Measurements from ENCODE around the gene VANGL1. TPM values are rescaled to one million over a fixed set of nuclear protein-coding genes. Genes with fewer than 3 reads are reported as not detected.
A peak's percentile ranks its signal among the peaks of the same experiment; 100 is the strongest.

Gene VANGL1
- total and polyA plus RNA-seq, 2 of the 13 experiments (the other 11 are each of a cell fraction or from before 2014, with no cell fraction given) = 5.3 to 9.4 TPM

DNA sequence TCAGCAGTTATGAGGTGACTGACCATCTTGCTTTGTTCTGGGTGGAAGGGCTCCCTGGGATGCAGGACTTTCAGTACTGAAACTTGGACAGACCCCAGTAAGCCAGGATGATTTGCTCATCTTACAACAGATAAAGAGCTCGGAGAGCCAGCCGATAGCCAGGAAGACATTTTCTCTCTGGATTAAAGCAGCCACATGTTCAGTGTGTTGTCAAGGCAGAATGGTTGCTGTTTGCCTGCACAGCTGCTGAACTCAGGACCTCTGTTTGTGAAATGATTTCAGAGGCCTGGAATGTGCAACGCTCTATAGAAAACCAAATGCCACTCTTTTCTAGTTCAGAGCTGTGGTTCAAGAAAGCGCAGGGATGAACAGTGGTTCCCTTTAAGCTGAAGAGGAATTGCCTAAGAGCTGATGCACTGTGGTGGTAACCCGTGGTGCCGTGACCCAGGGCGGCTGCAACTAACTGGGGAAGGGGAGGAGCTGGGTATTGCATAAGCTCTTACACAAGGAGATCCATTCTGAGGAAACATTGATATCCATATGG, 86.0 kb downstream of the VANGL1 start (continued):
- TF ChIP-seq PTBP1 (IDR thresholded peaks at IDR 0.05; ENCODE audit: low read depth, low read length, poor library complexity, severe bottlenecking) (no peak), ZFP82 (CRISPR knock-in tag; IDR thresholded peaks at IDR 0.05; ENCODE audit: borderline replicate concordance) (no peak), ZNF136 (CRISPR knock-in tag; IDR thresholded peaks at IDR 0.05; ENCODE audit: low read depth) (no peak), HMG20A (CRISPR knock-in tag; IDR thresholded peaks at IDR 0.05; ENCODE audit: borderline replicate concordance) (peak; percentile 69), CBFB (CRISPR knock-in tag; IDR thresholded peaks at IDR 0.05) (no peak), SMC3 (IDR thresholded peaks at IDR 0.05; ENCODE audit: low read length) (peak; percentile 10; the same call in 1 of the 2 replicates), RNF2 (conservative IDR thresholded peaks at IDR 0.05; ENCODE audit: low read depth) (no peak), RARA (CRISPR knock-in tag; IDR thresholded peaks at IDR 0.05) (peak; percentile 66)
- TF ChIP-seq, protein P1, sequence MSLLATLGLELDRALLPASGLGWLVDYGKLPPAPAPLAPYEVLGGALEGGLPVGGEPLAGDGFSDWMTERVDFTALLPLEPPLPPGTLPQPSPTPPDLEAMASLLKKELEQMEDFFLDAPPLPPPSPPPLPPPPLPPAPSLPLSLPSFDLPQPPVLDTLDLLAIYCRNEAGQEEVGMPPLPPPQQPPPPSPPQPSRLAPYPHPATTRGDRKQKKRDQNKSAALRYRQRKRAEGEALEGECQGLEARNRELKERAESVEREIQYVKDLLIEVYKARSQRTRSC (CRISPR knock-in tag; IDR thresholded peaks at IDR 0.05; ENCODE audit: low read depth) = no peak
- TF ChIP-seq, protein P2, sequence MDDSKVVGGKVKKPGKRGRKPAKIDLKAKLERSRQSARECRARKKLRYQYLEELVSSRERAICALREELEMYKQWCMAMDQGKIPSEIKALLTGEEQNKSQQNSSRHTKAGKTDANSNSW (CRISPR knock-in tag; IDR thresholded peaks at IDR 0.05; ENCODE audit: borderline replicate concordance) = no peak
- TF ChIP-seq, protein P3, sequence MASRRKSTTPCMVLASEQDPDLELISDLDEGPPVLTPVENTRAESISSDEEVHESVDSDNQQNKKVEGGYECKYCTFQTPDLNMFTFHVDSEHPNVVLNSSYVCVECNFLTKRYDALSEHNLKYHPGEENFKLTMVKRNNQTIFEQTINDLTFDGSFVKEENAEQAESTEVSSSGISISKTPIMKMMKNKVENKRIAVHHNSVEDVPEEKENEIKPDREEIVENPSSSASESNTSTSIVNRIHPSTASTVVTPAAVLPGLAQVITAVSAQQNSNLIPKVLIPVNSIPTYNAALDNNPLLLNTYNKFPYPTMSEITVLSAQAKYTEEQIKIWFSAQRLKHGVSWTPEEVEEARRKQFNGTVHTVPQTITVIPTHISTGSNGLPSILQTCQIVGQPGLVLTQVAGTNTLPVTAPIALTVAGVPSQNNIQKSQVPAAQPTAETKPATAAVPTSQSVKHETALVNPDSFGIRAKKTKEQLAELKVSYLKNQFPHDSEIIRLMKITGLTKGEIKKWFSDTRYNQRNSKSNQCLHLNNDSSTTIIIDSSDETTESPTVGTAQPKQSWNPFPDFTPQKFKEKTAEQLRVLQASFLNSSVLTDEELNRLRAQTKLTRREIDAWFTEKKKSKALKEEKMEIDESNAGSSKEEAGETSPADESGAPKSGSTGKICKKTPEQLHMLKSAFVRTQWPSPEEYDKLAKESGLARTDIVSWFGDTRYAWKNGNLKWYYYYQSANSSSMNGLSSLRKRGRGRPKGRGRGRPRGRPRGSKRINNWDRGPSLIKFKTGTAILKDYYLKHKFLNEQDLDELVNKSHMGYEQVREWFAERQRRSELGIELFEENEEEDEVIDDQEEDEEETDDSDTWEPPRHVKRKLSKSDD (CRISPR knock-in tag; IDR thresholded peaks at IDR 0.05; ENCODE audit: low read depth) = no peak
- TF ChIP-seq, protein P4, sequence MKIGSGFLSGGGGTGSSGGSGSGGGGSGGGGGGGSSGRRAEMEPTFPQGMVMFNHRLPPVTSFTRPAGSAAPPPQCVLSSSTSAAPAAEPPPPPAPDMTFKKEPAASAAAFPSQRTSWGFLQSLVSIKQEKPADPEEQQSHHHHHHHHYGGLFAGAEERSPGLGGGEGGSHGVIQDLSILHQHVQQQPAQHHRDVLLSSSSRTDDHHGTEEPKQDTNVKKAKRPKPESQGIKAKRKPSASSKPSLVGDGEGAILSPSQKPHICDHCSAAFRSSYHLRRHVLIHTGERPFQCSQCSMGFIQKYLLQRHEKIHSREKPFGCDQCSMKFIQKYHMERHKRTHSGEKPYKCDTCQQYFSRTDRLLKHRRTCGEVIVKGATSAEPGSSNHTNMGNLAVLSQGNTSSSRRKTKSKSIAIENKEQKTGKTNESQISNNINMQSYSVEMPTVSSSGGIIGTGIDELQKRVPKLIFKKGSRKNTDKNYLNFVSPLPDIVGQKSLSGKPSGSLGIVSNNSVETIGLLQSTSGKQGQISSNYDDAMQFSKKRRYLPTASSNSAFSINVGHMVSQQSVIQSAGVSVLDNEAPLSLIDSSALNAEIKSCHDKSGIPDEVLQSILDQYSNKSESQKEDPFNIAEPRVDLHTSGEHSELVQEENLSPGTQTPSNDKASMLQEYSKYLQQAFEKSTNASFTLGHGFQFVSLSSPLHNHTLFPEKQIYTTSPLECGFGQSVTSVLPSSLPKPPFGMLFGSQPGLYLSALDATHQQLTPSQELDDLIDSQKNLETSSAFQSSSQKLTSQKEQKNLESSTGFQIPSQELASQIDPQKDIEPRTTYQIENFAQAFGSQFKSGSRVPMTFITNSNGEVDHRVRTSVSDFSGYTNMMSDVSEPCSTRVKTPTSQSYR (CRISPR knock-in tag; IDR thresholded peaks at IDR 0.05; ENCODE audit: borderline replicate concordance) = peak; percentile 34; the same call in 1 of the 2 replicates
- TF ChIP-seq, protein P5, sequence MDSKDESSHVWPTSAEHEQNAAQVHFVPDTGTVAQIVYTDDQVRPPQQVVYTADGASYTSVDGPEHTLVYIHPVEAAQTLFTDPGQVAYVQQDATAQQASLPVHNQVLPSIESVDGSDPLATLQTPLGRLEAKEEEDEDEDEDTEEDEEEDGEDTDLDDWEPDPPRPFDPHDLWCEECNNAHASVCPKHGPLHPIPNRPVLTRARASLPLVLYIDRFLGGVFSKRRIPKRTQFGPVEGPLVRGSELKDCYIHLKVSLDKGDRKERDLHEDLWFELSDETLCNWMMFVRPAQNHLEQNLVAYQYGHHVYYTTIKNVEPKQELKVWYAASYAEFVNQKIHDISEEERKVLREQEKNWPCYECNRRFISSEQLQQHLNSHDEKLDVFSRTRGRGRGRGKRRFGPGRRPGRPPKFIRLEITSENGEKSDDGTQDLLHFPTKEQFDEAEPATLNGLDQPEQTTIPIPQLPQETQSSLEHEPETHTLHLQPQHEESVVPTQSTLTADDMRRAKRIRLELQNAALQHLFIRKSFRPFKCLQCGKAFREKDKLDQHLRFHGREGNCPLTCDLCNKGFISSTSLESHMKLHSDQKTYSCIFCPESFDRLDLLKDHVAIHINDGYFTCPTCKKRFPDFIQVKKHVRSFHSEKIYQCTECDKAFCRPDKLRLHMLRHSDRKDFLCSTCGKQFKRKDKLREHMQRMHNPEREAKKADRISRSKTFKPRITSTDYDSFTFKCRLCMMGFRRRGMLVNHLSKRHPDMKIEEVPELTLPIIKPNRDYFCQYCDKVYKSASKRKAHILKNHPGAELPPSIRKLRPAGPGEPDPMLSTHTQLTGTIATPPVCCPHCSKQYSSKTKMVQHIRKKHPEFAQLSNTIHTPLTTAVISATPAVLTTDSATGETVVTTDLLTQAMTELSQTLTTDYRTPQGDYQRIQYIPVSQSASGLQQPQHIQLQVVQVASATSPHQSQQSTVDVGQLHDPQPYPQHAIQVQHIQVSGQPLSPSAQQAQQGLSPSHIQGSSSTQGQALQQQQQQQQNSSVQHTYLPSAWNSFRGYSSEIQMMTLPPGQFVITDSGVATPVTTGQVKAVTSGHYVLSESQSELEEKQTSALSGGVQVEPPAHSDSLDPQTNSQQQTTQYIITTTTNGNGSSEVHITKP (CRISPR knock-in tag; IDR thresholded peaks at IDR 0.05; ENCODE audit: low read depth) = peak; percentile 70; the same call in 1 of the 2 replicates
- TF ChIP-seq, protein P6, sequence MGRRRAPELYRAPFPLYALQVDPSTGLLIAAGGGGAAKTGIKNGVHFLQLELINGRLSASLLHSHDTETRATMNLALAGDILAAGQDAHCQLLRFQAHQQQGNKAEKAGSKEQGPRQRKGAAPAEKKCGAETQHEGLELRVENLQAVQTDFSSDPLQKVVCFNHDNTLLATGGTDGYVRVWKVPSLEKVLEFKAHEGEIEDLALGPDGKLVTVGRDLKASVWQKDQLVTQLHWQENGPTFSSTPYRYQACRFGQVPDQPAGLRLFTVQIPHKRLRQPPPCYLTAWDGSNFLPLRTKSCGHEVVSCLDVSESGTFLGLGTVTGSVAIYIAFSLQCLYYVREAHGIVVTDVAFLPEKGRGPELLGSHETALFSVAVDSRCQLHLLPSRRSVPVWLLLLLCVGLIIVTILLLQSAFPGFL (CRISPR knock-in tag; IDR thresholded peaks at IDR 0.05) = no peak
- TF ChIP-seq, protein P7, sequence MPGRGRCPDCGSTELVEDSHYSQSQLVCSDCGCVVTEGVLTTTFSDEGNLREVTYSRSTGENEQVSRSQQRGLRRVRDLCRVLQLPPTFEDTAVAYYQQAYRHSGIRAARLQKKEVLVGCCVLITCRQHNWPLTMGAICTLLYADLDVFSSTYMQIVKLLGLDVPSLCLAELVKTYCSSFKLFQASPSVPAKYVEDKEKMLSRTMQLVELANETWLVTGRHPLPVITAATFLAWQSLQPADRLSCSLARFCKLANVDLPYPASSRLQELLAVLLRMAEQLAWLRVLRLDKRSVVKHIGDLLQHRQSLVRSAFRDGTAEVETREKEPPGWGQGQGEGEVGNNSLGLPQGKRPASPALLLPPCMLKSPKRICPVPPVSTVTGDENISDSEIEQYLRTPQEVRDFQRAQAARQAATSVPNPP (CRISPR knock-in tag; IDR thresholded peaks at IDR 0.05) = no peak
- TF ChIP-seq, protein P8, sequence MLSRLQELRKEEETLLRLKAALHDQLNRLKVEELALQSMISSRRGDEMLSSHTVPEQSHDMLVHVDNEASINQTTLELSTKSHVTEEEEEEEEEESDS (CRISPR knock-in tag; IDR thresholded peaks at IDR 0.05; ENCODE audit: borderline replicate concordance) = no peak
